Heart left ventricle (tissue), 16 donors: Measurements from ENCODE around the gene MTUS2. TPM values are rescaled to one million over a fixed set of nuclear protein-coding genes. Genes with fewer than 3 reads are reported as not detected.
"Not testable (repeated sequence)": the region's sequence is repeated elsewhere in the genome, so short reads cannot be mapped to it uniquely, and the experiment has no call there.

Source experiments
- ATAC-seq, 4 donors: fragments of 200-7000 bp; cut with Tn5 transposase; one replicate each; pipeline ENCODE4 v1.9.1; 2020 to 2022; ENCODE audit warnings: moderate library complexity in 4 of 4, mild to moderate bottlenecking in 3 of 4, moderate number of reproducible peaks in 1 of 4
- DNase-seq, 5 donors: peaks; one replicate each; pipeline ENCODE4 v3.0.0-alpha.2; 2020
- H3K27ac ChIP-seq, 12 donors: fragments of 200-600 bp; sonication (generic) in 4 of 12; one replicate each; pipeline versions ENCODE4 v1.5.0 to v1.8.0; 2016 to 2022; ENCODE audit warnings: mild to moderate bottlenecking in 2 of 12
- H3K27me3 ChIP-seq, 9 donors: fragments of 200-600 bp; sonication (generic) in 2 of 9; one replicate each; pipeline versions ENCODE4 v1.5.1 to v1.8.0; 2016 to 2022; ENCODE audit warnings: mild to moderate bottlenecking in 3 of 9
- H3K36me3 ChIP-seq, 9 donors: fragments of 200-600 bp; sonication (generic) in 2 of 9; one replicate each; pipeline versions ENCODE4 v1.5.0 to v1.8.0; 2018 to 2022; ENCODE audit warnings: mild to moderate bottlenecking in 2 of 9
- H3K4me1 ChIP-seq, 12 donors: fragments of 200-600 bp; sonication (generic) in 4 of 12; one replicate each; pipeline versions ENCODE4 v1.5.0 to v1.8.0; 2016 to 2022; ENCODE audit warnings: mild to moderate bottlenecking in 3 of 12
- H3K4me3 ChIP-seq, 12 donors: fragments of 200-600 bp; sonication (generic) in 4 of 12; one replicate each; pipeline versions ENCODE4 v1.5.0 to v1.8.0; 2017 to 2022; ENCODE audit warnings: mild to moderate bottlenecking in 9 of 12, moderate library complexity in 4 of 12
- H3K9me3 ChIP-seq, 12 donors: fragments of 200-600 bp; sonication (generic) in 4 of 12; one replicate each; pipeline versions ENCODE4 v1.5.0 to v1.8.0; 2016 to 2022; ENCODE audit warnings: mild to moderate bottlenecking in 1 of 12
- CTCF ChIP-seq, 12 donors: fragments of 200-600 bp; sonication (generic) in 4 of 12; IDR thresholded peaks; one replicate each; pipeline versions ENCODE4 v1.5.0 to v1.8.0; 2018 to 2022; ENCODE audit warnings: antibody characterized with exemption in 12 of 12, mild to moderate bottlenecking in 5 of 12
- POLR2A ChIP-seq, 2 donors: fragments of 450-650 bp; IDR thresholded peaks; one replicate each; pipeline ENCODE4 v1.6.1; 2017; ENCODE audit warnings: antibody characterized with exemption in 2 of 2, mild to moderate bottlenecking in 2 of 2, moderate library complexity in 2 of 2
- WGBS, 4 donors: extraction: QIAGEN DNeasy Blood & Tissue Kit in 2 of 4; methylation state at CpG; one replicate each; pipeline versions ENCODE4 v1.1.5 to v1.1.7; 2013 to 2018; 5-methylcytosine and 5-hydroxymethylcytosine counted together
- intact Hi-C, 10 donors: fragments of 100-400 bp; cut with DNase I; formaldehyde crosslinking; loops; one replicate each; pipeline versions ENCODE4 v1.11.1 to v1.14.2; 2022
- polyA plus RNA-seq, 2 donors: library from polyadenylated mRNA; stranded (reverse); fragments of 200-250 nt; gene quantifications; one replicate each; pipeline ENCODE4 v1.2.3, GENCODE V29; 2013
- total RNA-seq, 9 donors: library from RNA; depleted of rRNA in 2 of 9; stranded (reverse); fragments of >200 nt in 2 of 9; fragmentation: NEBNext Ultra II Directional in 3 of 9; extraction: Animal tissue kit (Norgen Biotek cat#: 25700) in 3 of 9; gene quantifications; one replicate each; pipeline versions ENCODE4 v1.1.0 to v1.2.4, GENCODE V29; 2016 to 2023
- donor health status: ischemic (EF 13 %, LVEDD 7.1; RV severe dilation, severe dysfunction).
- donor health status: healthy with polysubstance abuse.
- donor health status: DM: no; HTN: yes; CAD: no.
- donor health status: DM: no; HTN: no; CAD: no.
- donor health status: ischemic (EF 25% LVEDD 6.9; RV normal size, moderate dysfunction).
- donor health status: ischemic (EF 25% LVEDD 5.7; RV mildly dilated, moderate dysfunction).
- donor health status: healthy.
- donor health status: DM: yes; HTN: yes; CAD: no.
- donor health status: ischemic (EF 35%, LVEDD 5.7; RV mildly dilated, moderate dysfunction).
- donor health status: nonischemic (EF 11% LVEDD 7.7; RV severe dilation, severe dysfunction).
- donor health status: DM: yes; HTN: yes; CAD: no.
- donor health status: PGD.
- donor health status: ischemic (EF 29% LVEDD 5.4; RV normal size, mild dysfunction).
- donor health status: nonischemic (EF 23%, LVEDD 6.1; RV moderate dilation, normal function).

MTUS2 gene
- total and polyA plus RNA-seq, 11 donors, result 28.7 to 174 (median 67.9) TPM

DNA sequence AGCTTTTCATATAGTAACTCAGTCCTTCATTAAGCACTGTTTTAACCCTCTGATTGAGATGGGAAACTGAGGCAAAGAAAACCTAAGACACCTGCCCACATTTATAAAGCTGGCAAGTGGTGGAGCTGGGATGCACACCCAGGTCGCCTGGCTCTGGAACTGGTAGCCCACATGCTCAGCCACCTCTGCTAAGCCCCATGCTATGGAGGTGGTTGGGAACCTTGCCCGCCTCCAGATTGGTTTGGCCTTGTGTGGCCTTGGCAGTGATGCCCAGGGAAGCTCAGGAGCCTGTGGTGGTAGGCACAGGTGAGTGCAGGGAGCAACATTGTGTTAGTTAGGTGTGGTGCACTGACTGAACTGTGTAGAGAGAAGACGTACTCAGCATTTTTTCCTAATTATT is 370.2 kb downstream of the MTUS2 start:
- TF ChIP-seq CTCF (IDR thresholded peaks at IDR 0.05) (no peak), POLR2A (IDR thresholded peaks at IDR 0.05) (no peak)
- DNase-seq (no peak), ATAC-seq (no peak)
- peaks cover 0 to 23% (median 2%) of the 10 kb centered on the region in 12 donors for H3K9me3 ChIP-seq
- WGBS, 4 donors, result 77 to 95% (median 88%) methylated on average over 3 of the region's 3 CpGs
- no peaks in the 10 kb centered on the region for H3K27me3 ChIP-seq
- intact Hi-C loops, result no loop called here
- H3K36me3 ChIP-seq, result no peaks in the 10 kb centered on the region
- no peak overlapping the region for H3K27ac ChIP-seq
- H3K4me1 ChIP-seq, result no peaks in the 10 kb centered on the region
- H3K4me3 ChIP-seq, result no peak overlapping the region

GRCh38 chr13:29193083-29193482 is 372.9 kb downstream of the MTUS2 start:
- 35 to 60% (median 44%) methylated on average over 1 of the region's 1 CpG for WGBS, 4 donors
- H3K36me3 ChIP-seq, result no peaks in the 10 kb centered on the region
- no peaks in the 10 kb centered on the region for H3K27me3 ChIP-seq
- no peak overlapping the region for H3K27ac ChIP-seq
- intact Hi-C loops, result no loop called here
- no peaks in the 10 kb centered on the region for H3K4me1 ChIP-seq
- no peak for TF ChIP-seq CTCF (IDR thresholded peaks at IDR 0.05)
- no peak for TF ChIP-seq POLR2A (IDR thresholded peaks at IDR 0.05)
- no peak for ATAC-seq
- H3K4me3 ChIP-seq, result no peak overlapping the region
- no peak for DNase-seq
- peaks cover 0 to 17% (median 0%) of the 10 kb centered on the region in 12 donors for H3K9me3 ChIP-seq

GRCh38 chr13:29195456-29195855 is 375.3 kb downstream of the MTUS2 start:
- Histone ChIP-seq H3K36me3 (no peaks in the 10 kb centered on the region), H3K27me3 (no peaks in the 10 kb centered on the region), H3K4me1 (no peaks in the 10 kb centered on the region), H3K4me3 (no peak overlapping the region), H3K9me3 (peaks cover 0 to 24% (median 1%) of the 10 kb centered on the region in 12 donors), H3K27ac (no peak overlapping the region)
- intact Hi-C loops, result no loop called here
- no peak for TF ChIP-seq CTCF (IDR thresholded peaks at IDR 0.05)
- no peak for TF ChIP-seq POLR2A (IDR thresholded peaks at IDR 0.05)
- ATAC-seq (no peak), DNase-seq (no peak)
- WGBS, 4 donors, result 38 to 61% (median 52%) methylated on average over 3 of the region's 3 CpGs

- intact Hi-C loops, result no loop called here
- 81 to 92% (median 87%) methylated on average over 2 of the region's 2 CpGs for WGBS, 4 donors
Measured at GRCh38 chr13:29196409-29197074, 376.4 kb downstream of the MTUS2 start.

DNA sequence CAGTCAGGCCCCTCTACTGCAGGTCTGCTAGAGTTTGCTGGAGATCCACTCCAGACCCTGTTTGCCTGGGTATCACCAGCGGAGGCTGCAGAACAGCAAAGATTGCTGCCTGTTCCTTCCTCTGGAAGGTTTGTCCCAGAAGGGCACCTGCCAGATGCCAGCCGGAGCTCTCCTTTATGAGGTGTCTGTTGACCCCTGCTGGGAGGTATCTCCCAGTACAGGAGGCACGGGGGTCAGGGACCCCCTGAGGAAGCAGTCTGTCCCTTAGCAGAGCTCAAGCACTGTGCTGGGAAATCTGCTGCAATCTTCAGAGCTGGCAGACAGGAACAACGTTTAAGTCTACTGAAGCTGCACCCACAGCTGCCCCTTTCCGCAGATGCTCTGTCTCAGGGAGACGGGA is 382.6 kb downstream of the MTUS2 start:
- H3K4me3 ChIP-seq, DNase-seq, ATAC-seq, H3K4me1 ChIP-seq, H3K27ac ChIP-seq, intact Hi-C loops, H3K36me3 ChIP-seq, H3K27me3 ChIP-seq: not testable (repeated sequence)
- WGBS, 4 donors, result 76 to 92% (median 80%) methylated on average over 4 to 6 of the region's 6 CpGs
- H3K9me3 ChIP-seq, result peaks cover 0 to 33% (median 3%) of the 10 kb centered on the region in 12 donors

More at GRCh38 chr13:29196409-29197074, 376.4 kb downstream of the MTUS2 start:
- no peak for TF ChIP-seq POLR2A (IDR thresholded peaks at IDR 0.05)
- no peak for TF ChIP-seq CTCF (IDR thresholded peaks at IDR 0.05)
- Histone ChIP-seq H3K4me3 (no peak overlapping the region), H3K9me3 (peaks cover 0 to 30% (median 1%) of the 10 kb centered on the region in 12 donors), H3K4me1 (no peaks in the 10 kb centered on the region), H3K27me3 (no peaks in the 10 kb centered on the region), H3K36me3 (no peaks in the 10 kb centered on the region), H3K27ac (no peak overlapping the region)
- DNase-seq (no peak), ATAC-seq (no peak)
